CD4-positive, alpha-beta T cell treated with Interleukin-21 for 1 hour (primary cell): ENCODE results near the gene SUSD3.
"Not testable (repeated sequence)": the region's sequence is repeated elsewhere in the genome, so short reads cannot be mapped to it uniquely, and the experiment has no call there.

Experiments
- DNase-seq: peaks from one replicate; pipeline ENCODE4 v3.0.0-alpha.2; 2020

The SUSD3 gene

GRCh38 chr9:93114169-93114983 is 55.9 kb downstream of the SUSD3 start:
- DNase-seq: no peak

DNA sequence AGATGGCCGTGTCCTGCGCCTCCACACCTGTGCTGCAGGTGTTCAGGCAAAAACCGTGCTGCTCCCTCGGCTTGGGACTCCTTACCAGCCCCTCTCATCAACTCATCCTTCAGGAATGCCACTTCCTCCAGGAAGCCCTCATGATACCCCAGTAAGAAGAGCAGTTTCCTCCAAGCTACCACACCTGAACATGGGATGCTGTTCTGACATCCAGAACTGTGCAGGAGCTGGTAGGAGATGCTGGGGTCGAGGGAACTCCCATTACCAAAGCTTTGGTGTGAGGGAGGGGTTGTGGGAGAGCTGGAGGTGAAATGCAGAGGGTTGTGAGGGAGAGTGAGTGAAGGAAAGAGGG is 56.5 kb downstream of the SUSD3 start:
- no peak for DNase-seq

DNA sequence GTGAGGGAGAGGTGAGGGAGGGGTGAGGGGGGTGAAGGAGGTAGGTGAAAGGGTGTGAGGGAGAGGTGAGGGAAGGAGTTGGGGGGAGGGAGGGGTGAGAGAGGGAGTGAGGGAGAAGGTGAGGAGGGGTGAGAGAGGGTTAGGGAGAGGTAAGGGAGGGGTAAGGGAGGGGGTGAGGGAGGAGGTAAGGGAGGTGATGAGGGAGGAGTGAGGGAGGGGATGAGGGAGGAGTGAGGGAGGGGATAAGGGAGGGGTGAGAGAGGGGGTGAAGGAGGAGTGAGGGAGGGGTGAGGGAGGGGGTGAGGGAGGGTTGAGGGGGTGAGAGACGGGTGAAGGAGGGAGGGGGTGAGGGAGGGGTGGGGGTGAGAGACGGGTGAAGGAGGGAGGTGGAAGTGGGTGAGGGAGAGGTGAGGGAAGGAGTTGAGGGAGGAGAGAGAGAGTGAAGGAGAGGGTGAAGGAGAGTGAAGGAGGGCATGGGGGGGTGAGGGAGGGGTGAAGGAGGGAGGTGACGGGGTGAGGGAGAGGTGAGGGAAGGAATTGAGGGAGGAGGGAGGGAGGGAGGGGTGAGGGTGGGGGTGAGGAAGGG is 57.1 kb downstream of the SUSD3 start:
- DNase-seq: no peak

DNA sequence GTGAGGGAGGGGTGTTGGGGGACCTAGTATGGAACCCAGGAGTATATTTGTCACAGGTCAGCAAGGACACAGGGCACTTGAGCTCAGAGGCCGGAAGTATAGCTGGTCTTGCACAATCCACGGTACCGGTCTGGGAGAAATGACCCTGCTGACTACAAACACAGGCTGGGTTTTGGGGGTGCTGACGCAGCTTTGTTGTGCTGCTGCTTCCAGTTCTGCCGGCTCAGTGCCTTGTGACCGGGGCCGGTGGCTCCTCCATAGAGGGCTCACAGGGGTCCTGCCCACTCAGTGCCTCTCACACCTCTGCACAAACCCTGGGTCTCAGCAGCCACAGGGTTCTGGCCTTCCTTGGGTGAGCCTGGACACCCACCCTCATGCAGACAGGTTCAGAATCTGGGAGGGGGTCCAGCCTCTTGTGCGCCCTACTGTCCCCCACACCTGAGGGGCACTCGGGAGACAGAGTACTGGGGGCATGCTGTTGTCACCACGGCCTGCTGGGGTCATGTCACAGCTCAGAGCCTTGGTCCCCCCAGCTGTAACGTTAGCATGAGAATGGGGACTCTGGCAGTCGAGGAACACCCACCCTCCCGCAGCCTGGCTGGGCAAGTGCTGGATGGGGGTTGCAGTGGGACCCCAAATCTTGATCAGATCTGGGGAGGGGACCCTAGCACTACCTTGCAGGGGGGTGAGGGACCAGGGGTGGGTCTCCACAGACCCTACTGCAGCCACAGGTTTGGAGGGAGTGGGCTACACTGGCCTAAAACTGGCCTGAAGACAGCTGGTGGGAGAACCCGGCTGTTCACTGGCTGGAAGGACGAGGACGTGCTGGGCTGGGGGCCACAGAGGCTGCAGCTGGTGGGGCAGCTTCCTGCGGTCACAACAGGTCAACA is 57.8 kb downstream of the SUSD3 start:
- no peak for DNase-seq

DNA sequence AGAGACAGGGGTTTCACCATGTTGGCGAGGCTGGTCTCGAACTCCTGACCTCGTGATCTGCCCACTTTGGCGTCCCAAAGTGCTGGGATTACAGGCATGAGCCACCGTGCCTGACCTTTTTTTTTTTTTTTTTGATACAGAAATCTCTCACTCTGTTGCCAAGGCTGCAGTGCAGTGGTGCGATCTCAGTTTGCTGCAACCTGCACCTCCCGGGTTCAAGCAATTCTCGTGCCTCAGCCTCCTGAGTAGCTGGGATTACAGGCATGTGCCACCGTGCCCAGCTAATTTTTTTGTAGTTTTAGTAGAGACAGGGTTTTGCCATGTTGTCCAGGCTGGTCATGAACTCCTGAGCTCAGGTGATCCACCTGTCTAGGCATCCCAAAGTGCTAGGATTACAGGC is 59.0 kb downstream of the SUSD3 start:
- DNase-seq: not testable (repeated sequence)

DNA sequence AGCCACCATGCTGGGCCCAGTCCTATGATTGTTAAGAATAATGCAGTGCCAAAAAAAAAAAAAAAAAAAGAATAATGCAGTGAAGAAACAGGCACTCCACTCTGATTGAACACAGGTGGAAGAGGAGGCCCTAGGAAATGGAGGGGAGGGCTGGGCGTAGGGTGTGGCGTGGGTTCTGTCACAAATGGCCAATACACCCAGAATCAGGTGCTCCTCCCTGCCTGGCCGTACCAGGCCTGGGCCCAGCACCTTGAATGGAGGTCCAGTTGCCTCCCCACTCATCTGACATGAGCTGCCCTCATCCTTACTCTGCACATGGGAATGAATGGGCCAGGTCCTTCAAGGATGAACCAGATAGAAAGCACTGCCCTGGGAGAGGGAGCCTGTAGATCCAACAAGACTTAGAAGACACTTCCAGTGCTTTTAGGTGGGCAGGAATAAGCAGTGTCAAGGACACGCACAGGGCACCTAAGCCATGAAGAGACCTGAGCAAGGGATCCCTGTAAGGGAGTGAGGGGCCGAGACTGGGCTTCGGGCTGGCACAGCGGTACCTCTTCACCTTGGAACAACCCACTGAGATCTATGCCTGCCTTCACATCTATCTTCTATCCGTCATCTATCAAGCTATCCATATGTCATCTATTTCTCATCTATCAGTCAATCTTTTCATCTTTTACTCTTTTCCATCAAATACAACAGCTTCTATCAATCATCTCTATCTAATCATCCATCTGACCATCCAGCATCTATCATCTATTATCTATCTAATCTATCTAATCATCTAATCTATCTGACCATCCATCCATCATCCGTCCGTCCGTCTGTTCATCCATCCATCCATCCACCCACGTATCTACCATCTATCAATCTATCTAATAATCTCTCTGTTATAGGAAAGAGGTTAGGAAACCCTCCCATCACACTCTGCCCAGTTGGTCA is 59.7 kb downstream of the SUSD3 start:
- no peak for DNase-seq

DNA sequence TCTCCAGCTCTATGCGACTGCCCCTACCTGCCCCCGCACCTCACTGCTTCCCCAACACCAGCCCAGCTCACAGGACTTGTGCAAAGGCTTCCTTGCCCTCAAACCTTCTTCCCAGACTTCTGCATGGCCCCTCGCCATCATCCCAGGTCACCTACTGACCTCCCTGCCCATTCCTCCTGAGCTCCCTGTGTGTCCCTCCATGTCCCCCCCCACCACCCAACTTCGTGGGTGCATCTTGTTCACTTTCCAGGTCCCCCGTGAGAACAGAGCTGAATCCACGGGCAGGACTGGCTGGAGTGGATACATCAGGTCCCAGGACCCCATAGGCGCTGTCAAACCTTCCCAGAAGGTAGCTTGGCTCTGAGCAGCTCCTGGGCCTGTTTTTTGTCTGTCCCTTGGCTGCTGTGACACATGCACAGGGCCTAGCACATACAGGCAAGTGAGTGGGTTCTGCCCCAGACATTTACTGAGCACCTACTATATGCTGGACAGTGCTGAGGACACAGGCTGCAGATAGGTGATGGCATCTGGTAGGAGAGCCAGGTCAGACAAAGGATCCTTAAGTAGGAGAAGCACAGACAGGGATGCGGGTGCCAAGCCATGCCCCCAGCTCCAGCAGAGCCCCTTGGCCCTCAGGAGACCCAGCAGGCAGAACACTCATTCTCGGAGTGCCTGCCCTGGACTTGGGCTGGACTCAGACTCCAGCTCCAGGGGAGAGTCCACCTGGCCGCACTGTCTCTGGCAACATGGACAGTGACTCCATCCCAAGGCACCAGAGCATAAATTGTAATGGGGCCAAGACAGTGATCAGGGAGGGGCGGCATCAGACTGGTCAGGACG is 60.6 kb downstream of the SUSD3 start:
- DNase-seq: no peak

DNA sequence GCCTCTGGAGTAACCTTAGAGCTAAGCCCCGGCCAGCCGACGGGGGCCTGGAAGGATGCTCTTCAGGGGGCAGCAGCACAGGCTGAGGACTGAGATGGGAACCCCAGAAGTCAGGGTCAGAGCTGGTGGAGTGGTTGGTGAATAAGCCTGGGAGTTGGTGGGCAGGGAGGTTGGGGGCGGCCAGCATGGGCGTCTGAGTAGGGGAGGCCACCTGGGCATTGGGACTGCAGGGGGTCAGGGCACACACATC is 61.1 kb downstream of the SUSD3 start:
- no peak for DNase-seq

DNA sequence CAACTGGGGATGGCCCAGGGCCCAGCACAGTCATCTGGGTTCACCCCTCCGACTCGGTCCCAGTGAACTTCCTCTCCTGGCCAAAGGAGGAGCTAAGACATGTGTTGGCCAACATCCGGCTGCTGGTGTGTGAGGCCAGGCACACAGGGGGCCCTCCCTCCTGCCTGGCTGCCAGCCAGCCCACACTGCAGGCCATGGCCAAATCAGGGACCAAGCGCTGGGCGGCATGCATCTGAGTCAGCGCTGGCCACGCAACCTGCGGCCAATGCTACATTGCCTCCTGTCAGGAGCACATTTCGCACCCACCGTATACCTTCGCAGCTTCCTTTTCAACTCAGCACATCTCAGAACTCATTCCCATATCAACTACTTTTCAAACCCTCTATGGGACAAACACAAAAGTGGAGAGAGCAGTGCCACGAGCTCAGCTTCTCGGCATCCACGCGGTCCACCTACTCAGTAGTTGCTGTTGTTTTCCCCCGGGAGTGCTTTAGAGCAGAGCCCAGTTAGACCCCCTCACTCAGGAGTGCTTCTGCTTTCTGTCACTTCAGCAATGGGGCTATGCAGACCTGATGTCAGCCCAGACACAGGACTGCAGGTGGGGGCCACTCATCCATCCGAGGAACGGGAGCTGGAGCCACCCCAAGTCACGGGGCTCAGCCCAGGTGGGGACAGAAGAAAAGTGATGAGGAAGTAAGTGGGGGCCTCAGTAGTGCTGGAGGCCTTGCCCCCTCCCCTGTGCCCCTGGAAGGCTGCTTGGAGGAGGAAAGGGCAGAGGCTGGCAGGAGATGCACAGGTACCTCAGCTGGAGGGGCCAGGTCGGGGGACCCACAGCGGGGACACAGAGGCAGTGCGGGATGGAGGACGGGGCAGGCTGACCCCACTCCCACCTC is 61.7 kb downstream of the SUSD3 start:
- peak; percentile 61 for DNase-seq

- DNase-seq: no peak
Observed at GRCh38 chr9:93120846-93121315, 62.4 kb downstream of the SUSD3 start.

DNA sequence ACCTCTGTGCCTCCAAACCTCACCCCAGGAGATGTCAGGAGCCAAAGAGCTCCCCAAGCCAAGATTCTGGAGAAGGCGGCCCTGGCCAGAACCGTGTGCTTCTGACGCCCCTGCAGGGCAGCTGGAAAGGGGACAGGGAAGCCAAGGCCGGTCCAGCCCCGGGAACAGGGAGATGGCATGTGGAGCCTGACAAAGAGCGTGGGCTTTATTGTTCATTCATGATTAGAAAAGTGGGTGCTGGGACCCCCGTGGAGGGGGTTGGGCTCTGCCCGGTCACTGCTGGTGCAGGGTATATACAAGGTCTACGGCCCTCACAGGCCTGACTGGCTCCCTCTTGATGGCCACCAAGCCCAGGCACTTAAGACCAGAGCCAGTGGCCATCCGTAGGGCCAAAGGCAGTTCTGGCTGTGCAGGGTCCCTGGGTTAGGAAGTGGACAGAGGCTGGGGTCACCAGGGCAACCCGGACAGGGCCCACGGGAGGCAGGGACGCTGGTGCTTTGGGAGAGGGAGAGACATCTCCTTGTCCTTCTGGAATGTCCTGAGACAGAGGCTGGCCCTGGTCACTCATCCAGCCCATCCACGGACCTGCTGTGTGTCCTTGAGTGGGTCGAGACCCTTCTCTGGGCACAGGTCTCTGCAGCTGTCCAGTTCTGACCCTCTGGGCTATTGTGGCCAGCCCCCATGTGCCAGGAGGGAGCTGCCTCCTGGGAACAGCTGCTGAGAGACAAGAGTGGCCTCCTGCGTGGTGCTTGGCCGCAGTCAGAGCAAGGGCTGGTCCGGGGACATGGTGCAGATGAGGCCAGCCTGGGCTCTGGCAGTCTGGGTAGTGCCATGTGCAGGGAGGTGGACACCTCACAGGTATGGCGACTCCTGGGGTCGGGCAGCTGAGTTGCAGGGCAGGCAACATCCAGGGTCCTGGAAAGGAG is 63.1 kb downstream of the SUSD3 start:
- DNase-seq: no peak

- DNase-seq: no peak
Observed at GRCh38 chr9:93122721-93123221, 64.3 kb downstream of the SUSD3 start.

- DNase-seq: no peak
Observed at GRCh38 chr9:93123561-93124283, 65.2 kb downstream of the SUSD3 start.

DNA sequence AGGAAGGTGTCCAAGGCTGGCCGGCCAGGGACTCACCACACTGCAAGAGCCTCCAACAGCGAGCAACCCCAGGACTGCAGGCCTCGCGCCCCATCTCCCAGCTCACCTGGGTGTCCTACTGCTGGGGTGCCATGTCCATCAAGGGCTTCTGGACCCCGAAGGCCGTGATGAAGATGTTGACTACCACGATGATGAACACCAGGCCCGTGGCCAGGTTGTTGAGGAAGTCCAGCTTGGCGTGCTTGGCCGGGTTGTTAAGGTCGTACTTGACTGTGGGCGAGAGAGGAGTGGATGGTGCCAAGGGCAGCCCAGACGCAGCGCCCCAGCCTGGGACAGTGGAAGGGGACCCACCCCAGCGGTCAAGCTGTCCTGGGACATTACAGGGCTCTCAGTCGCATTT is 66.3 kb downstream of the SUSD3 start:
- DNase-seq: no peak

DNA sequence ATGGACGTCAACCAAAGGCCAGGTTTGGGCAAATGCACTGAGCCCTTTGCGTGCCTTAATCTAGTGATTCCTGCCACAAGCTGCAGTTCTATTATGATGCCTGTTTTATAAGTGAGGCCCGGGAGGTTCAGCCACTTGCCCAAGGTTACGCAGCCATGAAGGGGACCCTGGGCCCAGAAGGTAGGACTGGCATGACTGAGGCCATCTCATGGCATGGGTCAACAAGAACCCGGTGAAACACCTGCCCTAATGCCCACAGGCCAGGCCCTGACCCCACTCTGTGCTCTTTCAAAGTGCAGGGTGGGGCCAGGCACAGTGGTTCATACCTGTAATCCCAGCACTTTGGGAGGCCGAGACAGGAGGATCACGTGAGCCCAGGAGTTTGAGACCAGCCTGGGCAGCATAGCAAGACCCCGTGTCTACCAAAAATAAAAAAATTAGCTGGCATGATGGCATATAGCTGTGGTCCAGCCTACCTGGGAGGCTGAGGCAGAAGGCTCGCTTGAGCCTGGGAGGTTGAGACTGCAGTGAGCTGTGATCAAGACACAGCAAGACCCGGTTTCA is 66.9 kb downstream of the SUSD3 start:
- DNase-seq: no peak

GRCh38 chr9:93126151-93126781 is 67.8 kb downstream of the SUSD3 start:
- peak; percentile 48 for DNase-seq

DNA sequence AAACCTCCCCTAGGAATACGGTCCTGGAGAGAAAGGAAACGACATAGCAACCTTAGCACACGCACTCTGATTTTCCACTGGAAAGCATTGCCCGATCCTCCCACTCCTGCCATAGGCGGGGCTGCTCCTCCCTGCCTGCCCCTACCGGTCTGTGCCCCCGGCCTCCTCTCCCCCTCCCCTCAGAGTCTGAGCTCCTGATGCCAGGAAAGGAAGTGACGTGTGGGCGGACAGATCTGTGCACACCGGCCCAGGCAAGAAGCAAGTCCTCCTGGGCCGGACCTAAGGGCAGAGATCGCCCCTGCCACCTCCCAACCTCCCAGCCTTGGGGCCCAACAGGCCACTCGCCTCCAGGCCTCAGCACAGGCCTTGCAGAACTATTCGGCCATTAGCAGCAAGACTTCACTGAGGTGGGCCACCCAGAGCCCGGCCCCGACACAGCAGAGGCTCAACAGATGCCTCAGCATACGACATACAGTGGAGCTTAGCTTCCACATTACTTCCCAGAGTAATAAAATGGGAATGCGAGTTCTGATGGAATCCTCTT is 68.4 kb downstream of the SUSD3 start:
- DNase-seq: no peak
